H1 (cell line): ENCODE data around the gene GDF9. TPM values are rescaled to one million over a fixed set of nuclear protein-coding genes. Genes with fewer than 3 reads are reported as not detected.

Experiments used
- CTCF ChIA-PET: fragments of 300-600 bp; sonication (Branson Sonifier 250); formaldehyde crosslinking; loops from one replicate; lab custom pipeline; 2021; ENCODE audit not compliant: partially characterized antibody; lab: Charles Lee
- POLR2A ChIA-PET: fragments of 300-600 bp; sonication (Branson Sonifier 250); formaldehyde crosslinking; loops from one replicate; lab custom pipeline; 2021; ENCODE audit warnings: inconsistent platforms; ENCODE audit not compliant: partially characterized antibody; lab: Charles Lee
- DNase-seq, 2 experiments: peaks; one replicate each; pipeline versions ENCODE4 v3.0.0 to v3.0.0-alpha.2; 2010 to 2022; ENCODE audit warnings: low spot score in 2 of 2, low read depth in 1 of 2, mixed read lengths in 1 of 2
- FAIRE-seq: peaks from 2 replicates; lab custom pipeline; 2011; peaks lifted over from hg19 to GRCh38; lab: Jason Lieb, UNC
- H2AFZ ChIP-seq: 2 replicates; pipeline ENCODE4 v1.8.1; 2012; ENCODE audit warnings: low read length, inconsistent platforms
- H2AK5ac ChIP-seq: 2 replicates; pipeline ENCODE4 v1.6.1; 2013; ENCODE audit warnings: low read depth, low read length
- H2BK120ac ChIP-seq: replicated peaks from 2 replicates; pipeline ENCODE3; 2013; ENCODE audit warnings: low read depth, low read length, inconsistent platforms
- H2BK12ac ChIP-seq: 2 replicates; pipeline ENCODE4 v1.6.1; 2013; ENCODE audit warnings: low read depth, low read length
- H2BK15ac ChIP-seq: 2 replicates; pipeline ENCODE4 v1.6.1; 2013; ENCODE audit warnings: low read length
- H2BK20ac ChIP-seq: 2 replicates; pipeline ENCODE4 v1.6.1; 2013; ENCODE audit warnings: low read length
- H2BK5ac ChIP-seq: 2 replicates; pipeline ENCODE4 v1.6.1; 2013; ENCODE audit warnings: low read depth, low read length
- H3K14ac ChIP-seq: 2 replicates; pipeline ENCODE4 v1.6.1; 2013; ENCODE audit warnings: inconsistent platforms; ENCODE audit not compliant: insufficient read length
- H3K18ac ChIP-seq: 2 replicates; pipeline ENCODE4 v1.6.1; 2013; ENCODE audit warnings: low read length; ENCODE audit errors: extremely low read depth
- H3K23ac ChIP-seq: 2 replicates; pipeline ENCODE4 v1.6.1; 2013; ENCODE audit warnings: inconsistent platforms; ENCODE audit not compliant: insufficient read length
- H3K23me2 ChIP-seq: 2 replicates; pipeline ENCODE4 v1.6.1; 2013; ENCODE audit warnings: low read depth, low read length
- H3K27ac ChIP-seq: 2 replicates; pipeline ENCODE4 v1.6.1; 2011; ENCODE audit warnings: low read depth, low read length, inconsistent platforms
- H3K27me3 ChIP-seq, 4 experiments: replicated peaks in 1 of 4; 1 replicate in 1 of 4; 2 replicates in 3 of 4; pipeline versions ENCODE4 v1.6.1 to v1.8.1; 2011 to 2013; ENCODE audit warnings: low read length in 3 of 4, mild to moderate bottlenecking in 3 of 4, inconsistent platforms in 2 of 4, mixed read lengths in 2 of 4, moderate library complexity in 1 of 4; ENCODE audit not compliant: control insufficient read depth in 3 of 4, insufficient read depth in 3 of 4; ENCODE audit errors: extremely low read depth in 1 of 4
- H3K36me3 ChIP-seq, 4 experiments: 2 replicates each; pipeline versions ENCODE4 v1.6.1 to v1.8.1; 2011 to 2013; ENCODE audit warnings: mild to moderate bottlenecking in 4 of 4, low read length in 3 of 4, moderate library complexity in 2 of 4, control low read depth in 1 of 4, inconsistent platforms in 1 of 4; ENCODE audit not compliant: insufficient read depth in 4 of 4, control insufficient read depth in 2 of 4
- H3K4ac ChIP-seq: replicated peaks from 2 replicates; pipeline ENCODE3; 2013; ENCODE audit warnings: low read length, low read depth, mixed read lengths, inconsistent platforms; ENCODE audit not compliant: insufficient read length
- H3K4me1 ChIP-seq, 4 experiments: replicated peaks in 1 of 4; 1 replicate in 1 of 4; 2 replicates in 3 of 4; pipeline versions ENCODE4 v1.6.1 to v1.8.1; 2011 to 2013; ENCODE audit warnings: low read length in 3 of 4, inconsistent platforms in 2 of 4, mixed read lengths in 1 of 4; ENCODE audit not compliant: insufficient read depth in 4 of 4, control insufficient read depth in 3 of 4
- H3K4me2 ChIP-seq, 2 experiments: 2 replicates each; pipeline versions ENCODE4 v1.6.1 to v1.8.1; 2011 to 2013; ENCODE audit warnings: low read depth in 2 of 2, low read length in 2 of 2, control low read depth in 1 of 2, inconsistent platforms in 1 of 2, mild to moderate bottlenecking in 1 of 2; ENCODE audit not compliant: insufficient read depth in 1 of 2
- H3K4me3 ChIP-seq, 4 experiments: fragments of 200-600, 300-600 bp in 1 of 4; sonication (generic), shearing (Covaris generic), sonication (Bioruptor Twin) in 1 of 4; 2 replicates each; pipeline versions ENCODE4 v1.5.1 to v1.8.1; 2011 to 2016; ENCODE audit warnings: low read length in 4 of 4, low read depth in 3 of 4, control low read depth in 2 of 4, inconsistent platforms in 2 of 4, mild to moderate bottlenecking in 2 of 4, mixed read lengths in 1 of 4, moderate library complexity in 1 of 4; ENCODE audit not compliant: insufficient read depth in 2 of 4; ENCODE audit errors: extremely low read depth in 1 of 4
- H3K56ac ChIP-seq: replicated peaks from 2 replicates; pipeline ENCODE3; 2013; ENCODE audit warnings: low read depth, mild to moderate bottlenecking, mixed read lengths, low read length, inconsistent platforms; ENCODE audit not compliant: insufficient read length
- H3K79me1 ChIP-seq: 2 replicates; pipeline ENCODE4 v1.6.1; 2013; ENCODE audit warnings: low read depth, low read length, control low read depth
- H3K79me2 ChIP-seq, 2 experiments: 2 replicates each; pipeline versions ENCODE4 v1.6.1 to v1.8.1; 2012 to 2013; ENCODE audit warnings: low read length in 2 of 2, mild to moderate bottlenecking in 2 of 2, inconsistent platforms in 1 of 2; ENCODE audit not compliant: insufficient read depth in 2 of 2, control insufficient read depth in 1 of 2
- H3K9ac ChIP-seq, 4 experiments: replicated peaks in 1 of 4; 1 replicate in 1 of 4; 2 replicates in 3 of 4; pipeline versions ENCODE4 v1.6.1 to v1.8.1; 2011 to 2013; ENCODE audit warnings: low read depth in 3 of 4, low read length in 3 of 4, control low read depth in 2 of 4, mild to moderate bottlenecking in 2 of 4, moderate library complexity in 2 of 4, inconsistent platforms in 1 of 4; ENCODE audit errors: extremely low read depth in 1 of 4
- H3K9me3 ChIP-seq, 2 experiments: 2 replicates each; pipeline versions ENCODE4 v1.6.1 to v1.8.1; 2012 to 2013; ENCODE audit warnings: mild to moderate bottlenecking in 2 of 2, moderate library complexity in 2 of 2, control low read depth in 1 of 2, inconsistent platforms in 1 of 2, low read depth in 1 of 2, low read length in 1 of 2, mixed read lengths in 1 of 2; ENCODE audit not compliant: insufficient read depth in 2 of 2
- H4K20me1 ChIP-seq, 2 experiments: replicated peaks in 1 of 2; 2 replicates each; pipeline versions ENCODE3 to v1.8.1; 2011 to 2013; ENCODE audit warnings: inconsistent platforms in 2 of 2, low read length in 2 of 2, mild to moderate bottlenecking in 1 of 2; ENCODE audit not compliant: insufficient read depth in 2 of 2, control insufficient read depth in 1 of 2
- H4K5ac ChIP-seq: 2 replicates; pipeline ENCODE4 v1.6.1; 2013; ENCODE audit warnings: low read length, low read depth, mixed read lengths, inconsistent platforms; ENCODE audit not compliant: insufficient read length
- H4K8ac ChIP-seq: 2 replicates; pipeline ENCODE4 v1.8.0; 2013; ENCODE audit warnings: mild to moderate bottlenecking, moderate library complexity, low read length, inconsistent platforms; ENCODE audit not compliant: insufficient read depth; ENCODE audit errors: extremely low read depth
- H4K91ac ChIP-seq: replicated peaks from 2 replicates; pipeline ENCODE3; 2013; ENCODE audit warnings: low read length, mixed read lengths, inconsistent platforms; ENCODE audit not compliant: insufficient read length
- ATF3 ChIP-seq: IDR thresholded peaks from 2 replicates; pipeline ENCODE4 v1.6.1; 2011; ENCODE audit warnings: low read depth, mild to moderate bottlenecking, low read length; ENCODE audit not compliant: insufficient read depth
- CHD1 ChIP-seq: IDR thresholded peaks from 2 replicates; pipeline ENCODE4 v1.6.1; 2012; ENCODE audit warnings: low read depth, low read length, improper control_type of control experiment
- E2F6 ChIP-seq: IDR thresholded peaks from 2 replicates; pipeline ENCODE4 v1.6.1; 2012; ENCODE audit warnings: inconsistent platforms
- RBBP5 ChIP-seq: IDR thresholded peaks from 2 replicates; pipeline ENCODE4 v1.7.1; 2012; ENCODE audit warnings: low read depth, mild to moderate bottlenecking, inconsistent platforms, low read length, moderate library complexity, borderline replicate concordance
- RXRA ChIP-seq: IDR thresholded peaks from 2 replicates; pipeline ENCODE4 v1.6.1; 2011; ENCODE audit warnings: low read depth, mild to moderate bottlenecking, low read length, moderate library complexity; ENCODE audit not compliant: insufficient read depth
- SP2 ChIP-seq: IDR thresholded peaks from 2 replicates; pipeline ENCODE4 v1.6.1; 2012; ENCODE audit warnings: mild to moderate bottlenecking, low read length, inconsistent platforms
- SUZ12 ChIP-seq: fragments of 200-600 bp; sonication (generic); IDR thresholded peaks from 2 replicates; pipeline ENCODE4 v1.6.1; 2012; ENCODE audit warnings: mild to moderate bottlenecking, inconsistent platforms, low read length, moderate library complexity, mixed read lengths
- TAF7 ChIP-seq: optimal IDR thresholded peaks from 2 replicates; pipeline ENCODE3; 2011; ENCODE audit warnings: low read depth, mild to moderate bottlenecking, inconsistent platforms, low read length, moderate library complexity, borderline replicate concordance
- WGBS, 2 experiments: shearing (Covaris generic) in 1 of 2; methylation state at CpG; one replicate each; pipeline versions ENCODE4 v1.1.6 to v1.1.7; 2013 to 2015; ENCODE audit warnings: low lambda C conversion rate in 2 of 2, mixed read lengths in 2 of 2, inconsistent platforms in 1 of 2, low coverage in 1 of 2, missing lambda C conversion rate in 1 of 2; ENCODE audit not compliant: insufficient replicate concordance in 2 of 2, insufficient coverage in 1 of 2, insufficient read length in 1 of 2; ENCODE audit errors: extremely low coverage in 1 of 2, missing lambda C conversion rate in 1 of 2; 5-methylcytosine and 5-hydroxymethylcytosine counted together
- polyA plus RNA-seq, 7 experiments: library from polyadenylated mRNA; depleted of rRNA in 3 of 7; stranded (reverse) in 5 of 7; unstranded in 2 of 7; fragments of >200 nt in 5 of 7; fragments of 200-250 nt in 2 of 7; gene quantifications; 1 replicate in 5 of 7; 2 replicates in 1 of 7; 4 replicates in 1 of 7; pipeline versions ENCODE4 v1.2.1 to v1.2.3, GENCODE V29; 2011 to 2013; ENCODE audit warnings: missing spikeins in 2 of 7, mixed read lengths in 2 of 7
- total RNA-seq: library from RNA; stranded (reverse); fragmentation: NEBNext Ultra II Directional; extraction: Animal tissue kit (Norgen Biotek cat#: 25700); gene quantifications from 2 replicates; pipeline ENCODE4 v1.2.1, GENCODE V29; 2021

GDF9 gene
- total and polyA plus RNA-seq, 2 of the 8 experiments (the other 6 are each of a cell fraction or from before 2014, with no cell fraction given), result 0.14 TPM; not detected in 1

GRCh38 chr5:132814503-132815294 lies 51.6 kb downstream of the GDF9 start:
- H3K4me1 ChIP-seq, result peaks cover 0 to 3% (median 0%) of the 10 kb centered on the region in 4 experiments; a peak in 2 of 7 replicates
- peak overlapping the region; percentile 15; the same call in 1 of the 2 replicates for H3K18ac ChIP-seq
- H3K9ac ChIP-seq, result no peak overlapping the region
- no peak overlapping the region for H3K14ac ChIP-seq
- POLR2A ChIA-PET, result interaction anchor here (0.6 to 3.2 kb wide), 7 partner anchors 9 to 1387 kb away, joined by 3 to 30 read pairs (median 4); partner anchors contain the start of genes CCNI2, GDF9, SHROOM1 and UQCRQ
- CTCF ChIA-PET, result interaction anchor here (0.7 to 3.2 kb wide), 17 partner anchors 8 to 287 kb away, joined by 3 to 19 read pairs (median 5); partner anchors contain the start of genes CCNI2, GDF9, SHROOM1 and UQCRQ
- no peak for FAIRE-seq
- H3K27ac ChIP-seq, result no peak overlapping the region
- H4K8ac ChIP-seq, result 0 out of 2 replicates have a peak overlapping the region, but pooled peaks have one; percentile 57
- H2BK20ac ChIP-seq, result no peak overlapping the region; the same call in 1 of the 2 replicates
- H2BK5ac ChIP-seq, result 0 out of 2 replicates have a peak overlapping the region, but pooled peaks have one; percentile 49
- no peak overlapping the region for H2BK120ac ChIP-seq
- H2AFZ ChIP-seq, result peak overlapping the region; percentile 68; the same call in 1 of the 2 replicates
- H3K27me3 ChIP-seq, result peaks cover 34 to 54% (median 46%) of the 10 kb centered on the region in 4 experiments
- peak in 1 of 2 experiments; percentile 80 for DNase-seq
- H3K79me2 ChIP-seq, result no peaks in the 10 kb centered on the region
- no peaks in the 10 kb centered on the region for H3K79me1 ChIP-seq
- WGBS, 2 experiments, result 59% methylated on average over 59 of the region's 81 CpGs; no CpG with 5 or more reads in 1 of the 2 experiments
- peaks cover 0 to 9% of the 10 kb centered on the region in 2 experiments; a peak in 2 of 4 replicates for H3K9me3 ChIP-seq
- no peak overlapping the region for H3K56ac ChIP-seq
- peak overlapping the region; percentile 9 to 52 (median 28); a peak in 6 of 8 replicates for H3K4me3 ChIP-seq
- no peak overlapping the region for H2AK5ac ChIP-seq
- peak overlapping the region; percentile 40; the same call in 1 of the 2 replicates for H2BK15ac ChIP-seq
- H3K23ac ChIP-seq, result no peak overlapping the region
- peaks cover 0 to 5% of the 10 kb centered on the region in 2 experiments for H4K20me1 ChIP-seq
- peaks cover 4% of the 10 kb centered on the region; the same call in 1 of the 2 replicates for H3K23me2 ChIP-seq
- peak overlapping the region; percentile 85 for H3K4ac ChIP-seq
- peaks cover 0 to 4% (median 0%) of the 10 kb centered on the region in 4 experiments; a peak in 1 of 8 replicates for H3K36me3 ChIP-seq
- no peak overlapping the region for H4K91ac ChIP-seq
- no peak overlapping the region for H4K5ac ChIP-seq
- H3K4me2 ChIP-seq, result peak overlapping the region; percentile 31 to 68; a peak in 3 of 4 replicates
- peak overlapping the region; percentile 98; the same call in 1 of the 2 replicates for H2BK12ac ChIP-seq
- TF ChIP-seq RXRA (no peak), CHD1 (no peak), ATF3 (no peak), RBBP5 (peak; percentile 60; the same call in 1 of the 2 replicates), SUZ12 (peak; percentile 86), TAF7 (no peak), E2F6 (peak; percentile 94), SP2 (no peak)
